ENCODE measurements around the gene GBP7.

- TF ChIP-seq, protein P1, sequence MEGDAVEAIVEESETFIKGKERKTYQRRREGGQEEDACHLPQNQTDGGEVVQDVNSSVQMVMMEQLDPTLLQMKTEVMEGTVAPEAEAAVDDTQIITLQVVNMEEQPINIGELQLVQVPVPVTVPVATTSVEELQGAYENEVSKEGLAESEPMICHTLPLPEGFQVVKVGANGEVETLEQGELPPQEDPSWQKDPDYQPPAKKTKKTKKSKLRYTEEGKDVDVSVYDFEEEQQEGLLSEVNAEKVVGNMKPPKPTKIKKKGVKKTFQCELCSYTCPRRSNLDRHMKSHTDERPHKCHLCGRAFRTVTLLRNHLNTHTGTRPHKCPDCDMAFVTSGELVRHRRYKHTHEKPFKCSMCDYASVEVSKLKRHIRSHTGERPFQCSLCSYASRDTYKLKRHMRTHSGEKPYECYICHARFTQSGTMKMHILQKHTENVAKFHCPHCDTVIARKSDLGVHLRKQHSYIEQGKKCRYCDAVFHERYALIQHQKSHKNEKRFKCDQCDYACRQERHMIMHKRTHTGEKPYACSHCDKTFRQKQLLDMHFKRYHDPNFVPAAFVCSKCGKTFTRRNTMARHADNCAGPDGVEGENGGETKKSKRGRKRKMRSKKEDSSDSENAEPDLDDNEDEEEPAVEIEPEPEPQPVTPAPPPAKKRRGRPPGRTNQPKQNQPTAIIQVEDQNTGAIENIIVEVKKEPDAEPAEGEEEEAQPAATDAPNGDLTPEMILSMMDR (conservative IDR thresholded peaks at IDR 0.05): no peak
- no peak for TF ChIP-seq EZH2 (IDR thresholded peaks at IDR 0.05; ENCODE audit: low read depth)
These were observed 22.3 kb upstream of the GBP7 start for GRCh38 chr1:89198081-89198480.
